ENCODE results near the gene PPEF1.
"Not testable (repeated sequence)": the region's sequence is repeated elsewhere in the genome, so short reads cannot be mapped to it uniquely, and the experiment has no call there.

PPEF1 gene

DNA sequence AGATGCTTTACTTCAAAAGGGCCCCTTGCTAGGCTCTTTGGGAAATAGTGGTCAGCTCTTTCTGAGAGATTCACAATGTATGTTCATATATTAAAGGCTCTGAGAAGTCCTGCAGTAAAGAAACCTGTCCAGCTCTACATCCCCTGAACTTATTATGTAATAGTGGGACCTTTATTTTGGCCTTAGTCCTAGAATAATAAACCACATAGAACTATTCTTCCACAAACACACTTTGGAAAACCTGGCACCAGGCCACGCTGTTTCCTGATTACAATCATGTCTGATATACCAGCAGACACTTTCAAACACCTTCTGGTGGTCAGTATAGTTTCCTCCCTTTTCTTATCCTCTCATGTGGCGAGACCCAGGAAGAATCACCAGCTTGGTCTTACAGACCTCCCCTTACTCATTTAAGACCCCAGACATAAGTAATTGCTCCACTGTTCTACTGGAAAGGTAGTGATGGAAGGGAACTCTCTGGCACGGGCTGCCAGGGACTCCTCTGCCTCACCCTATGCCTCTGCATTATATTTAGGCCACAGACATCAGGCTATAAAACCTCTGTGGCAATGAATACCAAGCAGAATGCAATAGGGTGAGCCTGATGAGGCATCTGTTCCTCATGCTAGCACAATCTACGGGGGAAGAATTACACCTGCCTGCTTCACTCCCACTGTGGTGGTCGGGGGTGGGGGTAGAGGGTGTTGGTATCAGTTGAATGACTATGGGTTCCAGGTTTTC, 5.7 kb upstream of the PPEF1 start:
- DNase-seq (ENCODE audit: low spot score): no peak

DNA sequence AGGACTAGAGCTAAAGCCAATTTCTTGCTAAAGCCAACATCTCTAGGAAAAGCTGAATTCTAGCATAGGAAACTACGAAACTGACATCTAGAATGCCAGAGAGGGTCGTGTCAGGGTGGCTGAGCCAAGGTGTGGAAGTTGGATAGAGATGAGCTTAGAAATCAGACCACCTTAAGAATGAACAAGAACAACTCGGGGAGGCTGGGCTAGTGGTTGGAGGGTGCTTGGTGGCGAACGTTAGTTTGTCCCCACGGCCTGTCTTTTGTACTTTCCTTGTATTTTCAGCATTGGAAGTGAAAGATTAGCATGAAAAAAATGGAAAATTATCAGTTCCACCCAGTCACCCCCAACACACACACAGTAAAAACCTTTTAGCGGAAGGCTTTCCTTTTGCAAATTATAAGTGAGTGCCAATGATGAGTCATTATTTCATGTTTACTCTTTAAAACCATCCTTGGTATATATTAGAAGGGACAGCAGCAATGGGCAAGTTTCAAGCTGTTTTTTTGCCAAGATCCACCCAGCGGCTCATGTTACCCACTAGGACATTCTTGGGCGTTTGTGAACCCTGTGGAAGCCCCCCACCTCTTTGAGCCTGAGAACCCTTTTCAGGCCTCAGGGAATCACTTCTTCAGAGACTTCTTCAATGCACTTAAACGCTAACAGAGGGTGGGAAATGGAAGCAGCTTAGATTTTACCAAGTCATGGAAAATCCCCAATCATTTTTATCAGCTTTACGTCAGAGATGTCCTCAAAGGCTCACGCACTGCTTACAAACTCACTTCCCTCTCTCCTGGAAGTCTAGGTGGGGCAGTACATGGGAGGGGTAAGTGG, 4.9 kb upstream of the PPEF1 start:
- DNase-seq (ENCODE audit: low spot score): no peak

DNA sequence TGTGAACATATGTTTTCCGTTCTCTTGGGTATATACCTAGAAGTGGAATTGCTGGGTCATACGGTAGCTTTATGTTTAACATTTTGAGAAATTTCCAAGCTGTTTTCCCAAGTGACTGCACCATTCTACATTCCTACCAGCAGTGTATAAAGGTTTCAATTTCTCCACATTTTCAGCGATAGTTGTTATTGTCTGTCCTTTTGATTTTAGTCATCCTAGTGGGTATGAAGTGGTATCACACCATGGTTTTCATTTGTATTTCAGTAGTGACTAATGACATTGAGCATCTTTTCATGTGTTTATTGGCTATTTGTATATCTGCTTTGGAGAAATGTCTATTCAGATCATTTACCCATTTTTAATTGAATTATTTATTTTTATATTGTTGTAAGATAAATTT, 2.4 kb downstream of the PPEF1 start:
- no peak for DNase-seq (ENCODE audit: low spot score)

DNA sequence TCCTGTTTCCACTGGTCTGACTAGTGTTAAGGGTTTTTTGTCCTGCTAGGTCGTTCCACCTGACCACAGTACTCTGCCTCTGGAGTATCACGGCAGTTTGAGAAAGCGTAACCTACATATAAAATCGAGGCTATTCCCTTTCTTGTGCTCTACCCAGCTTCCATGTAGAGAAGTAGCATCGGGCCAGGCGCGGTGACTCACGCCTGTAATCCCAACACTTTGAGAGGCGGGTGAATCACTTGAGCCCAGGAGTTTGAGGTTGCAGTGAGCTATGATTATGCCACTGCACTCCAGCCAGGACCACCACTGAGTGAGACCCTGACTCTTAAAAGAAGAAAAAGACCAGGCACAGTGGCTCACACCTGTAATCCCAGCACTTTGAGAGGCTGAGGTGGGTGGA, 7.5 kb downstream of the PPEF1 start:
- no peak for DNase-seq (ENCODE audit: low spot score)

DNA sequence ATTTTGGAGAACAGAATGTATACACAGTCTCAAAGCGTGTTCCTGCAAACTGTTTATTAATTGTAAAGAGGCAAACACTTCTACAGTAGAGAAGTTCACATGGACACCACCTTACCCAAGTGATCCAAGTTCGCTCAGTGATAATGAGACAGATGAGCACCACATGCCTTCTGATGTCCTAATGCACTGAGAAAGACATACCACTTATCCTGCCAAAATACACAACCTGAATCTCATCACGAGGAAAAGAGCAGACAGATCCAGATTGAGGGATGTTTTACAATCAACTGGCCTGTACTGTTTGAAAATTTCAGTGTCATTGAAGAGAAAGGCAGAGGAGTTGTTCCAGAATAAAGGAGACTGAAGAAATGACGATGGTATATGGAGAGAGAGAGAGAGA, 12.4 kb downstream of the PPEF1 start:
- DNase-seq (ENCODE audit: low spot score): no peak

DNA sequence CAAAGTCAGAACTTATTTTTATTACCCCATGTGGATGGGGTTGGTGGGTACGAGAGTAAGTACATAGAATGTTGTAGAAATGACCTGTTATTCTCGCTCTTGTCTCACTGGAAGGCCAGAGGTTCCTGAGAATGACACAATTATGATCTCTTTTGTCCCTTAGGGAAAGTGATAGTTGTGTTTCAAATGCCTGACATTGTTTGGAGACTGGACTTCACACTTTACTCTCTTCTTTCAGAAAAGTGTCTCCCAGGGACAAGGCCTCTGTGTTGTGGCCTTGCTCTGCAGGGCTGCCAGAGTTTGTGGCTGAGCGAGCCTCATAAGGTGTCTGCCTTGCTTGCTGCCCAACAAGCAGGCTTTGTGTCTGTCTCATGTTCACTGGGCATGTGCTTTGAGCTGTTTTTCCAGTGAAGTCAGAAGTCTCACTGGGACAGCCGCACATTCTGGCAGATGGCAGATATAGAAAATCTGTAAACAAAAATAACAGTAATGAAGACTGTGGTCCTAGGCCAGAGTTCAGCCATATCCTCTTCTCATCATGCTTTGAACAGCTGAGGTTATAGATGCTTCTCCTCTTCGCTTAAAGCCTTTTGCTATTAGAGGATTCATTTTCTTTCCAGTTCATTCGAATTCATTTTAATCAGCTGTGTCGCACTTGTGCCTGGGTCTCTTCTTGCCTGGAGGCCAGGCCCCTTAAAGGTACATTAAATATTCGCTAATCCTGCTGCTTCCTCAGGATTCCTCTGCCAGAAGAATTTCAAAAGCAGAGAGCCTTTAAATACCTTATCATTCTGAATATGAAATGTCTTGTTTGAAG, 14.4 kb downstream of the PPEF1 start:
- DNase-seq (ENCODE audit: low spot score): no peak

- no peak for DNase-seq (ENCODE audit: low spot score)
Measured at GRCh38 chrX:18722500-18723071, 15.1 kb downstream of the PPEF1 start.

DNA sequence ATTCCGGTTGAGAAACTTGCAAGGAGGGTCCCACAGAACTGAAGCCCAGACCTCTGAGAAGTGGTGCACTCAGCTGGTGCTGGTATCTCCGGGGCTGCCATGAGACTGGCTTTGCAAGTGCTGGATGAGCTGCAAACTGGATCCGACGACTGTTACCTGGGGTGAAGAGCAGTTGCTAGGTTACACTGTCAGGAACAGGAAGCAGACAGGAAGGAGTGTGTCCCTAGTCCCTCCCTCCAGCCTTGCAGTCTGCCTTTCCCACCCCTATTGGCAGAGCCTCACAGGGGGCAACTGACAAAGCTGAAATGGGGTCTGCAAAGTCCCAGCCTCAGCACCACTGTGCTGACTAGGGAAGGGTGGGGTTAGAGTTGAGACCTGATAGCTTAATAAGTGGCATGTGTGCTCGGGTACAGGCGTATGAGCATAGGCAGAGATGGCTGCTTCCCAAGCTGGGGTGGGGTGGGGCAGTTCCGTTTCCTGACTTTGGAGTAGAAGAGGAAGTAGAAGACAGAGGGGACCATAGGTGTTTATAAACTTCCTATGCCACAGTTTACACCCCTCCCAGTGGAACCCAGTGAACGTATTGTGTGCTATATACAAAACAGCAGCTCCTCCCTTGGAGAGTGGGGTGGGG, 18.0 kb downstream of the PPEF1 start:
- DNase-seq (ENCODE audit: low spot score): no peak

- no peak for DNase-seq (ENCODE audit: low spot score)
Measured at GRCh38 chrX:18733287-18733686, 25.8 kb downstream of the PPEF1 start.

- DNase-seq (ENCODE audit: low spot score): not testable (repeated sequence)
Measured at GRCh38 chrX:18739609-18740008, 32.2 kb downstream of the PPEF1 start.

GRCh38 chrX:18748499-18748898, 41.1 kb downstream of the PPEF1 start:
- no peak for DNase-seq (ENCODE audit: low spot score)

- DNase-seq (ENCODE audit: low spot score): no peak
Measured at GRCh38 chrX:18753631-18754030, 46.2 kb downstream of the PPEF1 start.

DNA sequence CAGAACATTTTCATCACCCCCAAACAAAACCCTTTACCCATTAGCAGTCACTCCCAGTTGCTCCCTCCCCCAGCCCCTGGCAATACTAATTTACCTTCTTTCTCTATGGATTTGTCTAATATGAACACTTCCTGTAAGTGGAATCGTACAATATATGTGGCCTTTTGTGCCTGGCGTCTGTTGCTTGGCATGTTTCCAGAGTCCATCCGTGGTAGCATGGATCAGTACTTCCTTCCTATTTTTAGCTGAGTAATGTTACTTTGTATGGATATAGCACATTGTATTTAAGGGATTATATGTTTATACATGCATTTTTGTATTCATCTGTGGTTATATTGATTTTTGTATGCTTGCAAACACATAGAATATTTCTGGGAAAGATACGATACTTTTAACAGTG, 48.2 kb downstream of the PPEF1 start:
- no peak for DNase-seq (ENCODE audit: low spot score)

DNA sequence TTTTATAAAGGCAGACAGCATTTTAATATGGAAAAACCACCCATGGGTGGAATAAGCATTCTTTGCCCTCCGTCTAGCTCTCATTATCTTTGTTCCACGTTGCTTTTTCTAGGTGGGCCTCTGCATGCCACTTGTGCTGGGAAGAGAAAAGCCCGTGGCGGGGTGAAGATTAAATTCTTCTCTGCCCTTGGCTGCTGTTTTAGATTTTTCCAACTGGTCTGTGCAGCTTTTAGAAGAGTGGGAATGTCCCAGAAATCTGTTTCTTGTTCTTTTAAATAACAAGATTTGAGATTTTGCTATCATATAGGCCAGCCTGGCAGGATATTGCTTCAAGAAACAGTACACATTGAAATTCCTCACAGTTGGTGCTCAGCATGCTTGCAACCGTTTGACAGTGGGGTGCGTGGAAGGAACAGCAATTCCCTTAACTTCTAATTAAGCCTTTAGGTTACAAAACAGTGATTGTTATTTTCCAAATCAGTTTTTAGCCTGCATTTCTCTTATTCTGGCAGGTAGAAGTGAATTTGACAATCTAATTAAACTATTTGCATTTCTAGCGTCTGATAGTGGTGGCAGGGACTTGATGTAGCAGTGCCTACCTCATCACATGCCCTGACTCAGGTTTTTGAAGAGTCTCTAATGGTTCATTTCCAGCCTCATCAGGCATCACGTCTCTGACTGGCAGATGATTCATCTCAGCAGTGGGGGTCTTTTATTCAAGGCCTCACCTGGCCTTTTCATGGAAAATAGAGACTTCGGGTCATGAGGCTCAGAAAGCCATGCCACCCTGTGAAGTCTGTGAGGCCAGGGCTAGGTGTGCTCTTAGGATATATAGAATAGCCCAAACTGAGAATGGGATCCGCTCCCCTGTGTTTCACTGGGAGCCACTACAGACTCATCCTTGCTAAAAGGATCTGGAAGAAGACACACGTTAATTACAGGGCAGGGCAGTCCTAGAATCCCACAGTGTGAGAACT, 50.8 kb downstream of the PPEF1 start:
- no peak for DNase-seq (ENCODE audit: low spot score)

DNA sequence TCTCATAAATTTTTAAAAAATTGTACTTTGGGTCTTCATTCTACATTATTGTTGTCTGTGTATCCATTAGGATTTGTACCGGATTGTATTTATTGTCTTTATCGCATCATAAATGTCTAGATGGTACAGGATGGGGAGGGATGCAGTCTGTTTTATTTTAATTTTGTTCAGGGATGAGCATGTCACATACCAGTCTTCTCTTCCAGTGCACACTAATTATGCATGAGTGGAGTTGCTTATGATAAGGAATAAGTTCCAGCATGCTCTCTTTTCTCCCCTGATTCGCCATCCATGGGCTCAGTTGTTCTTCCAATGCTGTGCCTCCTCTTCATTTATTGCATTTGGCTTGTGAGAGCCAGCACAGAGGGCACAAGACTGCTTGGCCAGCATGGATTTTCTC, 54.3 kb downstream of the PPEF1 start:
- DNase-seq (ENCODE audit: low spot score): no peak

DNA sequence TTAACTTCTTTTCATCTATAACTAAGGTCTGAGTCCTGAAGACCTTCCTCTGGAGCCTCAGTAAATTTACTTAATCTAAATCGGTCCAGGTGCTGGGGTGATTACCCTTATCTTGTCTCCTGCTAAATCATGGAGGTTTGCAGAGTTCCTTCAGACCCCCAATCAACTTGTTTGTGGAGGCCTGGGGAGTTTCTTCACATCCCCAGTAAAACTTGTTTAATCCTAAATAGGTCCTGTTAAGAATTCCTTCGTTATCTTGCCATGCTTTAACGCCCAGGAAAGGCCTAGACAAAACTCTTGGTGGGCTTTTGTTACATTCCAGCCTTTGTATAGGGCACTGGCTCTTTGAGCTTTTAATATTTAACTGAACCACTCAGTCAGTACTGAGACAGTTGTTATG, 55.7 kb downstream of the PPEF1 start:
- DNase-seq (ENCODE audit: low spot score): not testable (repeated sequence)

DNA sequence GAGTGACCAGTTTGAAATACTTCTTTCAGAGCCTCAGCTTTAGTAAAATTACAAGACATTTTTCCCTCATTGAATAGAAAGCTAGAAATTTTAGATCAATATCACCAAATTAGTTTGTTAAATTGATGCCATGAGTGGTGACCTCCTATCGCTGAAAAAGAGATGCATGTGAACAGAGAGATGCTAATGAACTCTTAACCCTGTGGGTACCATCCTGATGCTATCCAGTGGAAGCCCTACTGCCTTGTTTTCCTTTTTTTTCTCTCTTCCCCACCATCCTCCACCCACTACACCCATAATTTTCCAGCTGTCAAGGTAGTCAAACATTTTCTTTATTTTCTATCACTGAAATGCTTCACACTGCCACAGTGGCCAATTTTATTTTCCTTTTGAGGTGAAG, 61.9 kb downstream of the PPEF1 start:
- DNase-seq (ENCODE audit: low spot score): no peak

DNA sequence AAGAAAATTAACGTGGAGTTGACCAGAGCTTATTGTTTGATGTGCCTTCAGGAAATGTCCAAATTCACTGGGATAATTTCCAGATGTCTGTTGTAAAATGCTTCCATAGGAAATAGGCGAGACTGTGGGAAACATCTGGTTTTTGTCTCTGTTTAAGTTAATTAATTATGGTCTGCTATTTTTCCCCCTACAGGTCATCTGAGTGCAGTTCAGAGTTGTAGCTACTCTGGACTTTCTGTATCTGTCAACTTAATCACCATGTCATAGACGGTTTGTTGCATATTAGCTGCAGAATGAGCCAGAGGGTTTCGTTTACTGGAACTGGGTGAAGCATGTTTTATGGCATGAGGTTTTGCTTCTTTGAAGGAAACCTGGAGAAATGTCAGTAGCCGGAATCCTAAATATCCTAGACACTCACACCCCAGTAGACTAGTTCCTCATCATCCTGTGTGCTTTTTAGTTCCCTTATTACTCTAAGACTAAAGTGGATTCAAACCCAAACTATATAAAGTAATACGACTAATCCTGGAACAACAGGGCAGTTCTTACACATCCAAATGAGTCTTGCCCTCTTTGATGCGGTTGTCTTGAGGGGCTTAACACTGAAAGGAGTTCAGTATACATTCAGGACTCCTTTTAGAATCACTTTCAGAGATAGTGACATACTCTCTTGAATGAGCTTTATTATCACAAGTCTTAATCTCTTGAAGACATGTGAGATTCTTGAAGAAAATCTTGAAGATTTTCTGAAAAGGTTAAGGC, 62.5 kb downstream of the PPEF1 start:
- DNase-seq (ENCODE audit: low spot score): no peak

DNA sequence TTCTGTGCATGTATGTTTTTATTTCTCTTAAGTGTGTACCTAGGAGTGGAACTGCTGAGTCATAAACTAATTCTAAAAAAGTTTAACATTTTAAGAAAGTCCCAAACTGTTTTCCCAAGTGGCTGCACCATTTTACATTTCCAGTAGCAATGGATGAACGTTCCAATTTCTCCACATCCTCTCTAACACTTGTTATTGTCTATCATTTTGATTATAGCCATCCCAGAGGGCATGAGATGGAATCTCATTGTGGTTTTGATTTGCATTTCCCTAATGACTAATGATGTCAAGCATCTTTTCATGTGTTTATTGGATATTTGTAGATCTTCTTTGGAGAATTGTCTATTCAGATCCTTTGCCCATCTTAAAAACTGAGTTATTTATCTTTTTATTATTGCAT, 82.5 kb downstream of the PPEF1 start:
- DNase-seq (ENCODE audit: low spot score): no peak

DNA sequence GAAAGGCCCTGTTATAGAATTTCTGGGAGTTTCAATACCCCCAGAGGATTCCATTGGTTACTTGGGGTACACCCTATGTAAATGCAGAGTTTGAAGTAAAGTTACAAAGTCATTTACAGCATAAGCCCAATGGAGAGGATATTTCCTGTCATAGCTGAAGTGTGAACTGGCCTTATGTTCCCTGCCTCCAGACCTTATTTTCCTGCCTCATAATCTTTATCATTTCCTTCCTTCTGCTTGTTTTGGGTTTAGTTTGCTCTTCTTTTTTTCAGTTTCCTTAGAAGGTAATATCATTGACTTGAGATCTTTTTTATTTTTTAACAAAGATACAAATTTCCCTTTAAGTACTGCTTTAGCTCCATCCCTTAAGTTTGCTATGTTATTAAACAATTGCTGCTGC, 85.4 kb downstream of the PPEF1 start:
- DNase-seq (ENCODE audit: low spot score): no peak

All from D341Med (cell line).